Measurements from ENCODE around the gene MAT1A. TPM values are rescaled to one million over a fixed set of nuclear protein-coding genes. Genes with fewer than 3 reads are reported as not detected.

Gene MAT1A
- total and polyA plus RNA-seq, 10 donors, result 0.05 to 0.76 TPM; not detected in 8

DNA sequence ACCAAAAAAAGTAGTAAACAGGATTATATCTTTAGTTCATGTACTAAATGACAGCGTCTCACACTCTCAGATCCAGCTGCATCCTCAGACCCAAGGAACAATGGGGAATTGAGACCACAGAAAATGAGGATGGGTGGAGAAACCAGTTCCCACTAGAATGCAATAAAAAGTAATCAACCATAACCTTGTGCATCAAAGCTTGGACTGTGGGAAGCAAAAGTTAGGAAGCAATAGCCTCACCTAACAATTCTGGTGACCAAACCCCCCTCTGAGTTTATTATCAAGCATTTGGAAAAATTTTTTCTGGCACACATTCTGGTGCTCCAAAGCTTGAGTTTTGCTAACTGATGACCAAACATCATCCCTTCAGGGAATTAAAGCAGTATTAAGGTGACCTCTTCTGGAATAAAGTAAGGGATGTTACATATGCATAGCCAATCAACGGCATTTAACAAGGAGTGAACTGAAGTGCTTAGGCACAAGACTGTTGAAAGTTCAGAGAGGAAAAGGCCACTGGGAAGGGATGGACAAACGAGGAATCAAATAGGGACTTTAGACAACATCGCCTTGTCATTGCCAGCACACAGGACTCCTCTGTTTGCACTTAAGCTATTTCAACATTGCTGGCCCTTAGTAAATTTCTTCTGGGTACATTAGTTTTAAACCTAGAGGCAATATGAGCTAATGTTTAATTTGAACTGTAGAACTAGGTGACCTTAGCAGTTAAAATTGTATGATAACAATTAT is 1.2 kb upstream of the MAT1A start:
- Histone ChIP-seq H3K36me3 (no peaks in the 10 kb centered on the region), H3K27ac (no peak overlapping the region), H3K27me3 (replicated peaks in 1 of 7) (peaks cover 0 to 8% (median 0%) of the 10 kb centered on the region in 7 donors), H3K4me3 (no peak overlapping the region), H3K9me3 (peaks cover 0 to 7% (median 0%) of the 10 kb centered on the region in 8 donors), H3K4me1 (no peaks in the 10 kb centered on the region)
- 76 to 83% (median 80%) methylated on average over 4 of the region's 4 CpGs for WGBS, 5 donors
- TF ChIP-seq POLR2A (IDR thresholded peaks at IDR 0.05) (no peak), CTCF (IDR thresholded peaks at IDR 0.05 in 8 of 11, conservative IDR thresholded peaks at IDR 0.05 in 3 of 11) (no peak), POLR2AphosphoS5 (IDR thresholded peaks at IDR 0.05) (no peak)
- DNase-seq, result no peak
- intact Hi-C loops (cut with DNase I; ENCODE audit: low total_unique reads), result no loop called here

DNA sequence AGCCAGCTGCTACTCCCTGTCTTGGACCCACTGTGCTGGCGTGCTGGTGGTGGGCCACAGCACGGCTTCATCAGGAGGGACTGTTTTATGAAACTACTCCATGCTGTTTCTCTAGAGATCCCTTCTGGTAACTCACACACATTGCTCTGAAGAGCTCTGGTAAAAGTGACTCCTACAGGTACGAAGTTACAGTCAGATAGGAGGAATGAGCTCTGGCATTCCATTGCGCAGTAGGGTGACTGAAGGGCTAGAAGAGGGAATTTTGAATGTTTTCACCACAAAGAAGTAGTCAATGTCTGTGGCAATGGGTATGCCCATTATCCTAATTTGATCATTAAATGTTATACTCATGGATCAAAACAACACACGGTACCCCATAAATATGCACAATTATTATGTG is 609 bp downstream of the MAT1A start:
- TF ChIP-seq CTCF (IDR thresholded peaks at IDR 0.05 in 8 of 11, conservative IDR thresholded peaks at IDR 0.05 in 3 of 11) (no peak), POLR2AphosphoS5 (IDR thresholded peaks at IDR 0.05) (no peak), POLR2A (IDR thresholded peaks at IDR 0.05) (no peak)
- DNase-seq, result no peak
- peaks cover 0 to 8% (median 0%) of the 10 kb centered on the region in 7 donors for H3K27me3 ChIP-seq (replicated peaks in 1 of 7)
- no peaks in the 10 kb centered on the region for H3K9me3 ChIP-seq
- H3K4me3 ChIP-seq, result no peak overlapping the region
- 88 to 95% (median 89%) methylated on average over 5 of the region's 5 CpGs for WGBS, 5 donors
- H3K36me3 ChIP-seq, result no peaks in the 10 kb centered on the region
- no peaks in the 10 kb centered on the region for H3K4me1 ChIP-seq
- H3K27ac ChIP-seq, result no peak overlapping the region
- intact Hi-C loops (cut with DNase I; ENCODE audit: low total_unique reads), result no loop called here

DNA sequence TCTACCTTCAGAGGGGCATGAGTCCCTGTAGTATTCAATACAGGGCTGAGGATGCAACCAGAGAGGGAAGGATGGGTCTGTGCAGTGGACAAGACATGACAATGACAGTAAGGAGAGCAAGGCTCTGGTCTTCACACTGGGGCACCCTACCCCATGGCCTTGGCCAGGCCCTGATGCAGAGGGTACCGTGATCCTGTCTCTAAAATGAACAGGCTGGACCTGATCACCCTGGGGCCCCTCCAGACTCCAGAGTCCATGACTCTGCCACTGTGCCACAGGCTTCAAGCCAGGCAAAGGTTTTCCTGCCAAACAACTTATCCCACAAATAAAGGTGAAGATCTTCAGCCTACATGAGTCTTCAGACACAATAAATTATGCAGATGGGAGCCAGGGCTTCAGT is 4.9 kb downstream of the MAT1A start:
- intact Hi-C loops (cut with DNase I; ENCODE audit: low total_unique reads), result no loop called here
- peaks cover 0 to 4% (median 0%) of the 10 kb centered on the region in 7 donors for H3K27me3 ChIP-seq (replicated peaks in 1 of 7)
- WGBS, 5 donors, result 80 to 95% (median 85%) methylated on average over 1 of the region's 1 CpG

More for the DNA sequence above, 4.9 kb downstream of the MAT1A start:
- Histone ChIP-seq H3K4me3 (no peak overlapping the region), H3K9me3 (no peaks in the 10 kb centered on the region), H3K27ac (no peak overlapping the region), H3K36me3 (no peaks in the 10 kb centered on the region), H3K4me1 (no peaks in the 10 kb centered on the region)
- no peak for DNase-seq
- TF ChIP-seq POLR2A (IDR thresholded peaks at IDR 0.05) (no peak), POLR2AphosphoS5 (IDR thresholded peaks at IDR 0.05) (no peak), CTCF (IDR thresholded peaks at IDR 0.05 in 8 of 11, conservative IDR thresholded peaks at IDR 0.05 in 3 of 11) (no peak)
